Measurements from ENCODE around the gene GUCY1B1. TPM values are rescaled to one million over a fixed set of nuclear protein-coding genes. Genes with fewer than 3 reads are reported as not detected.

The GUCY1B1 gene
- total and polyA plus RNA-seq, 12 donors = 0.87 to 11.6 (median 4.1) TPM

DNA sequence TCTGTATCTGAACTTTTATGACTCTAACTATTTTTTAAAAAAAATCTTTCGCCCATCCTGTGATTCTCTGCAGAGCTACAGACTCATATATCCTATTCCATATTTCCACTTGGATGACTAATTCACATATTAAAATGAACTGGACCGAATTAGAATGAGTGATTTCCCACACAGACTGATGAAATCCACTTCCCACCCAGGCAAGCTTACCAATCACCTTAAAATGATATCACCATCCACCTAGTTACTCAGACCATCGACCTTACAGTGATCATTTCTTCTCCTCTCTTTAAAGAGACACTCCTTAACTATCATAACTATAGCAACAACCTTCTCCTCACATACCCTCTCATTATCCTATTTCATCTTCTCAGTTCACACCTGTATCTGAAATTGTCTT lies 34.1 kb upstream of the GUCY1B1 start:
- intact Hi-C loops (cut with DNase I) = no loop called here
- TF ChIP-seq CTCF (IDR thresholded peaks at IDR 0.05) = no peak

GRCh38 chr4:155734065-155734464 lies 24.8 kb upstream of the GUCY1B1 start:
- Histone ChIP-seq H3K9me3 (replicated peaks in 1 of 3) (no peaks in the 10 kb centered on the region), H3K4me3 (no peak overlapping the region), H3K27me3 (no peaks in the 10 kb centered on the region), H3K27ac (no peak overlapping the region), H3K4me1 (replicated peaks in 1 of 2) (no peaks in the 10 kb centered on the region), H3K36me3 (replicated peaks in 1 of 2) (no peaks in the 10 kb centered on the region)
- WGBS, 4 donors = 45 to 80% (median 59%) methylated on average over 3 of the region's 3 CpGs
- intact Hi-C loops (cut with DNase I) = no loop called here
- TF ChIP-seq CTCF (IDR thresholded peaks at IDR 0.05) = no peak
- TF ChIP-seq POLR2A (IDR thresholded peaks at IDR 0.05) = no peak
- no peak for DNase-seq

More for the DNA sequence above, 34.1 kb upstream of the GUCY1B1 start:
- Histone ChIP-seq H3K27me3 (no peaks in the 10 kb centered on the region), H3K4me3 (no peak overlapping the region), H3K9me3 (replicated peaks in 1 of 3) (no peaks in the 10 kb centered on the region), H3K27ac (no peak overlapping the region), H3K36me3 (replicated peaks in 1 of 2) (no peaks in the 10 kb centered on the region), H3K4me1 (replicated peaks in 1 of 2) (no peaks in the 10 kb centered on the region)
- 46 to 71% (median 59%) methylated on average over 3 of the region's 3 CpGs for WGBS, 4 donors
- DNase-seq = no peak

DNA sequence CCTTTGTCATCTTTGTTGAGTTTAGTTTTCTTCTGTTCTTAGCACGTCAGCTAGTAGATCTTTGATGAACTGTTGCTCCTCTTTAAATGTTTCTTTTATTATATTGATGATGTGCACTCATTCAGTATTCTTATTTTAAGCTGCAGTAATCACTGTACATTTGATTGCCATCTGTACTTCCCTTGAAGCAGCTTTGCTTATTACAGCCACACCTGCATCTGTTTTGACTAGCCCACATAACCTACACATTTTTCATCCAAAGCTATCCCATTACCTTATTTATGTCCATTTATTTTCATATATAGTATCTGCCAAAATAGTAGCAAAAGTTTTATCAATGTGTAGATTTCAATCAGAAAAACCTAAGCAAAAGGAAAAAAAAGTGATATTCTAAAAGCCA lies 23.9 kb upstream of the GUCY1B1 start:
- Histone ChIP-seq H3K4me1 (replicated peaks in 1 of 2) (no peaks in the 10 kb centered on the region), H3K27me3 (no peaks in the 10 kb centered on the region), H3K36me3 (replicated peaks in 1 of 2) (no peaks in the 10 kb centered on the region), H3K4me3 (no peak overlapping the region), H3K27ac (no peak overlapping the region), H3K9me3 (replicated peaks in 1 of 3) (no peaks in the 10 kb centered on the region)
- WGBS, 4 donors = 44 to 78% (median 54%) methylated on average over 1 of the region's 1 CpG
- TF ChIP-seq CTCF (IDR thresholded peaks at IDR 0.05) (no peak), POLR2A (IDR thresholded peaks at IDR 0.05) (no peak)
- intact Hi-C loops (cut with DNase I) = no loop called here
- DNase-seq = no peak

- Histone ChIP-seq H3K27ac (no peak overlapping the region), H3K27me3 (no peaks in the 10 kb centered on the region), H3K4me3 (no peak overlapping the region), H3K4me1 (replicated peaks in 1 of 2) (no peaks in the 10 kb centered on the region), H3K36me3 (replicated peaks in 1 of 2) (no peaks in the 10 kb centered on the region), H3K9me3 (replicated peaks in 1 of 3) (no peaks in the 10 kb centered on the region)
- intact Hi-C loops (cut with DNase I) = no loop called here
- no peak for DNase-seq
- TF ChIP-seq CTCF (IDR thresholded peaks at IDR 0.05) (no peak), POLR2A (IDR thresholded peaks at IDR 0.05) (no peak)
Measured at GRCh38 chr4:155735496-155735895, 23.3 kb upstream of the GUCY1B1 start.
